B cell (primary cell): ENCODE results near the gene TMEM182. TPM values are rescaled to one million over a fixed set of nuclear protein-coding genes. Genes with fewer than 3 reads are reported as not detected.

Experiments
- ATAC-seq: fragments of 200-7000 bp; cut with Tn5 transposase; one replicate; pipeline ENCODE4 v1.10.0; 2021; ENCODE audit warnings: low read depth, mild to moderate bottlenecking, moderate number of reproducible peaks, moderate library complexity
- CTCF ChIA-PET: fragments of 350-600 bp; sonication (Branson Sonifier 250); formaldehyde crosslinking; loops from one replicate; lab custom pipeline; 2021; ENCODE audit warnings: antibody characterized with exemption, inconsistent platforms; lab: Charles Lee
- POLR2A ChIA-PET: fragments of 350-600 bp; sonication (Branson Sonifier 250); formaldehyde crosslinking; loops from one replicate; lab custom pipeline; 2021; ENCODE audit warnings: antibody characterized with exemption; lab: Charles Lee
- DNase-seq: peaks from one replicate; pipeline ENCODE4 v3.0.0; 2013
- H2AFZ ChIP-seq: 2 replicates; pipeline ENCODE4 v1.6.1; 2012; ENCODE audit warnings: mild to moderate bottlenecking, low read depth, low read length; ENCODE audit not compliant: insufficient read depth, poor library complexity, severe bottlenecking
- H3K27ac ChIP-seq, 2 donors: 1 replicate in 1 of 2; 2 replicates in 1 of 2; pipeline ENCODE4 v1.5.1; 2012 to 2013; ENCODE audit warnings: low read length in 2 of 2, mild to moderate bottlenecking in 2 of 2, moderate library complexity in 1 of 2
- H3K27me3 ChIP-seq, 4 experiments: fragments of 200-600 bp in 1 of 4; sonication (generic) in 1 of 4; replicated peaks in 1 of 4; 1 replicate in 2 of 4; 2 replicates in 2 of 4; pipeline versions ENCODE4 v1.6.1 to v1.7.0; 2013 to 2016; ENCODE audit warnings: low read length in 3 of 4, mild to moderate bottlenecking in 2 of 4, mixed read lengths in 1 of 4, moderate library complexity in 1 of 4; ENCODE audit not compliant: insufficient read depth in 4 of 4, control insufficient read depth in 3 of 4; ENCODE audit errors: control extremely low read depth in 1 of 4
- H3K36me3 ChIP-seq, 2 experiments: replicated peaks in 1 of 2; 1 replicate in 1 of 2; 2 replicates in 1 of 2; pipeline versions ENCODE4 v1.6.1 to v1.7.1; 2013; ENCODE audit warnings: low read length in 1 of 2; ENCODE audit not compliant: insufficient read depth in 2 of 2, control insufficient read depth in 1 of 2; ENCODE audit errors: control extremely low read depth in 1 of 2, extremely low read depth in 1 of 2
- H3K4me1 ChIP-seq, 2 donors: fragments of 200-600 bp in 1 of 2; sonication (generic) in 1 of 2; 1 replicate in 1 of 2; 2 replicates in 1 of 2; pipeline versions ENCODE4 v1.5.1 to v1.6.1; 2013 to 2017; ENCODE audit warnings: low read length in 2 of 2; ENCODE audit not compliant: control insufficient read depth in 2 of 2, insufficient read depth in 2 of 2
- H3K4me2 ChIP-seq: replicated peaks from 2 replicates; pipeline ENCODE3; 2012; ENCODE audit warnings: mild to moderate bottlenecking, low read depth, low read length; ENCODE audit not compliant: poor library complexity, severe bottlenecking
- H3K4me3 ChIP-seq, 5 experiments: fragments of 200-600 bp in 1 of 5; sonication (generic) in 1 of 5; 1 replicate in 3 of 5; 2 replicates in 2 of 5; pipeline versions ENCODE4 v1.5.1 to v1.7.0; 2011 to 2016; ENCODE audit warnings: low read length in 4 of 5, mild to moderate bottlenecking in 4 of 5, low read depth in 2 of 5, control low read depth in 1 of 5, moderate library complexity in 1 of 5; ENCODE audit not compliant: insufficient read depth in 1 of 5; ENCODE audit errors: control extremely low read depth in 1 of 5, extremely low read depth in 1 of 5
- H3K79me2 ChIP-seq: fragments of 200-600 bp; sonication (generic); one replicate; pipeline ENCODE4 v1.6.0; 2016; ENCODE audit warnings: low read length; ENCODE audit not compliant: control insufficient read depth, insufficient read depth
- H3K9ac ChIP-seq: fragments of 200-600 bp; sonication (generic); 2 replicates; pipeline ENCODE4 v1.6.1; 2017; ENCODE audit warnings: mild to moderate bottlenecking, low read length, moderate library complexity
- H3K9me3 ChIP-seq, 3 donors: one replicate each; pipeline versions ENCODE4 v1.6.1 to v1.7.1; 2013; ENCODE audit warnings: low read length in 2 of 3; ENCODE audit not compliant: control insufficient read depth in 2 of 3, insufficient read depth in 1 of 3; ENCODE audit errors: control extremely low read depth in 1 of 3
- H4K20me1 ChIP-seq: 2 replicates; pipeline ENCODE4 v1.6.0; 2012; ENCODE audit warnings: mild to moderate bottlenecking, low read length; ENCODE audit not compliant: insufficient read depth, control insufficient read depth, poor library complexity, severe bottlenecking
- H3K27ac Mint-ChIP-seq: one replicate; pipeline ENCODE4 v1.8.0; 2021; ENCODE audit warnings: mixed read lengths
- H3K27me3 Mint-ChIP-seq: one replicate; pipeline ENCODE4 v1.8.0; 2021; ENCODE audit warnings: mixed read lengths
- H3K4me1 Mint-ChIP-seq: one replicate; pipeline ENCODE4 v1.8.0; 2021; ENCODE audit warnings: mixed read lengths
- H3K4me3 Mint-ChIP-seq: one replicate; pipeline ENCODE4 v1.8.0; 2021; ENCODE audit warnings: mixed read lengths
- H3K9me3 Mint-ChIP-seq: one replicate; pipeline ENCODE4 v1.8.0; 2022; ENCODE audit warnings: mixed read lengths; ENCODE audit not compliant: insufficient read depth
- EZH2 ChIP-seq: IDR thresholded peaks from 2 replicates; pipeline ENCODE4 v1.6.1; 2012; ENCODE audit warnings: borderline replicate concordance, low read depth, mild to moderate bottlenecking, moderate library complexity, low read length; ENCODE audit not compliant: insufficient read depth, poor library complexity, severe bottlenecking
- WGBS: methylation state at CpG from one replicate; pipeline ENCODE4 v1.1.5; 2013; ENCODE audit warnings: missing lambda C conversion rate; ENCODE audit not compliant: insufficient coverage; 5-methylcytosine and 5-hydroxymethylcytosine counted together
- intact Hi-C: fragments of 100-400 bp; cut with micrococcal nuclease; formaldehyde crosslinking; loops from one replicate; pipeline ENCODE4 v1.10.0; 2022
- polyA plus RNA-seq: library from polyadenylated mRNA; depleted of rRNA; stranded (reverse); fragments of >200 nt; gene quantifications from 2 replicates; pipeline ENCODE4 v1.2.3, GENCODE V29; 2012
- total RNA-seq, 2 donors: library from RNA; stranded (reverse); fragments of 120-200 nt in 1 of 2; gene quantifications; 1 replicate in 1 of 2; 2 replicates in 1 of 2; pipeline versions ENCODE4 v1.2.3 to v1.2.4, GENCODE V29; 2013 to 2022
- TF ChIP-seq, protein P1 (sequence below): fragments of 200-600 bp; IDR thresholded peaks from one replicate; pipeline ENCODE4 v1.8.0; 2022; ENCODE audit warnings: antibody characterized with exemption, mild to moderate bottlenecking

Gene TMEM182
- total and polyA plus RNA-seq, 2 donors (not counting 1 experiment from before 2014, with no cell fraction given): 3.8 to 6.5 TPM

DNA sequence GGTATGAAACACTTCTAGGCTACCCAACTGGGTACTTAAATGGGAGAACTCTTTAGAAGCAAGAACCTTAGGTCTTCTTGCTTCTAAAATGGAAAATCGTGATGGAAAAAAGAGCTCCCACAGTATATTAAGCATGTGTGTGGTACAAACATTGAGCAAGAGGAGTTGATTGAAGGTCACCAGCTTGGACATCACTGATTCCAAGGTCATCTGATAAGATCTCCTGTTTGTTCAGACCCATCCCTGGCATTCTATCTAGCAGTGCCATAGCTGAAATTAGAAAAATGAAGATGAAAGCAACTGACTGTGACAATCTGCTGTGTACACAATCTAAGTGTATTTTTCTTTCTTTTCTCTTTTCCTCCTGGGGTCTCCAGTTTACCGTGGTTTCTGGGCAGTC, 35.7 kb downstream of the TMEM182 start:
- Histone ChIP-seq H3K4me2 (no peak overlapping the region), H4K20me1 (no peaks in the 10 kb centered on the region), H3K4me3 (no peak overlapping the region), H3K9me3 (peaks cover 2 to 35% (median 25%) of the 10 kb centered on the region in 3 donors), H3K27me3 (no peaks in the 10 kb centered on the region), H3K27ac (no peak overlapping the region), H2AFZ (no peak overlapping the region), H3K4me1 (no peaks in the 10 kb centered on the region), H3K36me3 (peaks cover 2 to 8% of the 10 kb centered on the region in 2 experiments), H3K9ac (no peak overlapping the region), H3K79me2 (no peaks in the 10 kb centered on the region)
- H3K27ac Mint-ChIP-seq: no peak overlapping the region
- ATAC-seq: no peak
- H3K4me3 Mint-ChIP-seq: no peak overlapping the region
- intact Hi-C loops: no loop called here
- peaks cover 26% of the 10 kb centered on the region for H3K9me3 Mint-ChIP-seq
- WGBS: 100% methylated on average over 1 of the region's 2 CpGs
- POLR2A ChIA-PET: no interaction called here
- H3K4me1 Mint-ChIP-seq: no peaks in the 10 kb centered on the region
- no peak for DNase-seq
- no peaks in the 10 kb centered on the region for H3K27me3 Mint-ChIP-seq
- TF ChIP-seq, protein P1, sequence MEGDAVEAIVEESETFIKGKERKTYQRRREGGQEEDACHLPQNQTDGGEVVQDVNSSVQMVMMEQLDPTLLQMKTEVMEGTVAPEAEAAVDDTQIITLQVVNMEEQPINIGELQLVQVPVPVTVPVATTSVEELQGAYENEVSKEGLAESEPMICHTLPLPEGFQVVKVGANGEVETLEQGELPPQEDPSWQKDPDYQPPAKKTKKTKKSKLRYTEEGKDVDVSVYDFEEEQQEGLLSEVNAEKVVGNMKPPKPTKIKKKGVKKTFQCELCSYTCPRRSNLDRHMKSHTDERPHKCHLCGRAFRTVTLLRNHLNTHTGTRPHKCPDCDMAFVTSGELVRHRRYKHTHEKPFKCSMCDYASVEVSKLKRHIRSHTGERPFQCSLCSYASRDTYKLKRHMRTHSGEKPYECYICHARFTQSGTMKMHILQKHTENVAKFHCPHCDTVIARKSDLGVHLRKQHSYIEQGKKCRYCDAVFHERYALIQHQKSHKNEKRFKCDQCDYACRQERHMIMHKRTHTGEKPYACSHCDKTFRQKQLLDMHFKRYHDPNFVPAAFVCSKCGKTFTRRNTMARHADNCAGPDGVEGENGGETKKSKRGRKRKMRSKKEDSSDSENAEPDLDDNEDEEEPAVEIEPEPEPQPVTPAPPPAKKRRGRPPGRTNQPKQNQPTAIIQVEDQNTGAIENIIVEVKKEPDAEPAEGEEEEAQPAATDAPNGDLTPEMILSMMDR: no peak
- TF ChIP-seq EZH2: no peak
- CTCF ChIA-PET: interaction anchor here (0.9 to 1.3 kb wide), 3 partner anchors 9 to 43 kb away, joined by 3 read pairs; no protein-coding TSS in a partner anchor

- CTCF ChIA-PET: no interaction called here
Observed at GRCh38 chr2:102798181-102798580, 36.4 kb downstream of the TMEM182 start.

More at GRCh38 chr2:102798181-102798580, 36.4 kb downstream of the TMEM182 start:
- TF ChIP-seq EZH2: no peak
- TF ChIP-seq, protein P1: no peak
- no CpG with 5 or more reads among the region's 2 CpGs for WGBS
- DNase-seq (no peak), ATAC-seq (no peak)
- Histone ChIP-seq H3K79me2 (no peaks in the 10 kb centered on the region), H3K27ac (no peak overlapping the region), H4K20me1 (no peaks in the 10 kb centered on the region), H2AFZ (no peak overlapping the region), H3K4me2 (no peak overlapping the region), H3K9me3 (peaks cover 2 to 41% (median 32%) of the 10 kb centered on the region in 3 donors), H3K4me3 (no peak overlapping the region), H3K36me3 (peaks cover 2 to 8% of the 10 kb centered on the region in 2 experiments), H3K27me3 (no peaks in the 10 kb centered on the region), H3K4me1 (no peaks in the 10 kb centered on the region), H3K9ac (no peak overlapping the region)
- no peak overlapping the region for H3K27ac Mint-ChIP-seq
- no peaks in the 10 kb centered on the region for H3K4me1 Mint-ChIP-seq
- intact Hi-C loops: no loop called here
- no peak overlapping the region for H3K4me3 Mint-ChIP-seq
- H3K9me3 Mint-ChIP-seq: peaks cover 28% of the 10 kb centered on the region
- no peaks in the 10 kb centered on the region for H3K27me3 Mint-ChIP-seq
- POLR2A ChIA-PET: no interaction called here
